Activated CD4-positive, alpha-beta T cell treated with anti-CD3 and anti-CD28 coated beads, Interleukin-2, amount 50 U/mL, for 24 hours (primary cell): Measurements from ENCODE around the gene CNTNAP4.

Experiments used
- DNase-seq, 2 donors: peaks; one replicate each; pipeline ENCODE4 v3.0.0-alpha.2; 2020; ENCODE audit warnings: low read depth in 1 of 2, low spot score in 1 of 2

CNTNAP4 gene

GRCh38 chr16:76276745-76277438, at the start of gene CNTNAP4:
Gene CNTNAP4, plus strand, starts transcription at chr16:76277401. Its CDS starts 262 bp downstream, at chr16:76277663.
- no peak for DNase-seq

- DNase-seq, result no peak
Measured at GRCh38 chr16:76228546-76229146, 48.6 kb upstream of the CNTNAP4 start.

GRCh38 chr16:76232704-76233103, 44.5 kb upstream of the CNTNAP4 start:
- DNase-seq, result no peak

- no peak for DNase-seq
Measured at GRCh38 chr16:76235025-76235424, 42.2 kb upstream of the CNTNAP4 start.

- DNase-seq, result no peak
Measured at GRCh38 chr16:76235426-76235825, 41.8 kb upstream of the CNTNAP4 start.

GRCh38 chr16:76237471-76237870, 39.7 kb upstream of the CNTNAP4 start:
- DNase-seq, result no peak

- no peak for DNase-seq
Measured at GRCh38 chr16:76241755-76242154, 35.4 kb upstream of the CNTNAP4 start.

GRCh38 chr16:76243620-76244019, 33.6 kb upstream of the CNTNAP4 start:
- no peak for DNase-seq

GRCh38 chr16:76246587-76246986, 30.6 kb upstream of the CNTNAP4 start:
- DNase-seq, result no peak

GRCh38 chr16:76265434-76266045, 11.7 kb upstream of the CNTNAP4 start:
- DNase-seq, result no peak

GRCh38 chr16:76268824-76269223, 8.4 kb upstream of the CNTNAP4 start:
- DNase-seq, result no peak

- no peak for DNase-seq
Measured at GRCh38 chr16:76277460-76278030, 344 bp downstream of the CNTNAP4 start.

- no peak for DNase-seq
Measured at GRCh38 chr16:76278086-76278485, 885 bp downstream of the CNTNAP4 start.

- DNase-seq, result no peak
Measured at GRCh38 chr16:76278980-76279379, 1.8 kb downstream of the CNTNAP4 start.

- DNase-seq, result no peak
Measured at GRCh38 chr16:76280421-76281215, 3.4 kb downstream of the CNTNAP4 start.

- no peak for DNase-seq
Measured at GRCh38 chr16:76287466-76287865, 10.3 kb downstream of the CNTNAP4 start.

GRCh38 chr16:76292218-76292617, 15.0 kb downstream of the CNTNAP4 start:
- no peak for DNase-seq

GRCh38 chr16:76293980-76294379, 16.8 kb downstream of the CNTNAP4 start:
- DNase-seq, result no peak

- DNase-seq, result no peak
Measured at GRCh38 chr16:76294396-76295214, 17.4 kb downstream of the CNTNAP4 start.

- no peak for DNase-seq
Measured at GRCh38 chr16:76297941-76298340, 20.7 kb downstream of the CNTNAP4 start.
